Ovary (tissue), 9 donors: ENCODE results near the gene CADPS2. TPM values are rescaled to one million over a fixed set of nuclear protein-coding genes. Genes with fewer than 3 reads are reported as not detected.

ENCODE experiments used
- DNase-seq, 5 donors: peaks; one replicate each; pipeline ENCODE4 v3.0.0-alpha.2; 2019 to 2020
- H3K27ac ChIP-seq, 2 donors: fragments of 200-600 bp; one replicate each; pipeline versions ENCODE4 v1.5.1 to v1.8.0; 2019 to 2022
- H3K27me3 ChIP-seq: fragments of 200-600 bp; one replicate; pipeline ENCODE4 v1.8.0; 2022
- H3K36me3 ChIP-seq: fragments of 200-600 bp; sonication (generic); one replicate; pipeline ENCODE4 v1.5.1; 2019
- H3K4me1 ChIP-seq: one replicate; pipeline ENCODE4 v1.8.1; 2013; ENCODE audit warnings: mild to moderate bottlenecking, moderate library complexity; ENCODE audit not compliant: insufficient read depth
- H3K4me3 ChIP-seq: fragments of 200-600 bp; sonication (generic); one replicate; pipeline ENCODE4 v1.5.1; 2017
- H3K9me3 ChIP-seq, 2 donors: fragments of 200-600 bp in 1 of 2; sonication (generic) in 1 of 2; one replicate each; pipeline versions ENCODE4 v1.5.1 to v1.8.1; 2013 to 2019; ENCODE audit warnings: mild to moderate bottlenecking in 1 of 2, moderate library complexity in 1 of 2
- CTCF ChIP-seq, 3 donors: fragments of 450-650 bp in 2 of 3; fragments of 200-600 bp in 1 of 3; IDR thresholded peaks; one replicate each; pipeline versions ENCODE4 v1.5.1 to v1.8.0; 2016 to 2022; ENCODE audit warnings: antibody characterized with exemption in 3 of 3, mild to moderate bottlenecking in 1 of 3
- EP300 ChIP-seq: sonication (generic); formaldehyde crosslinking; IDR thresholded peaks from one replicate; pipeline ENCODE4 v1.6.1; 2017; ENCODE audit warnings: antibody characterized with exemption
- POLR2A ChIP-seq: fragments of 450-650 bp; IDR thresholded peaks from one replicate; pipeline ENCODE4 v1.6.1; 2017; ENCODE audit warnings: antibody characterized with exemption, mild to moderate bottlenecking, moderate library complexity
- WGBS, 3 donors: extraction: QIAGEN DNeasy Blood & Tissue Kit in 1 of 3; methylation state at CpG; one replicate each; pipeline versions ENCODE4 v1.1.5 to v1.1.7; 2013 to 2017; 5-methylcytosine and 5-hydroxymethylcytosine counted together
- intact Hi-C, 4 donors: fragments of 100-400 bp; cut with DNase I; formaldehyde crosslinking; loops; one replicate each; pipeline versions ENCODE4 v1.11.0 to v1.15.1; 2022 to 2023
- polyA plus RNA-seq, 2 donors: library from polyadenylated mRNA; stranded (reverse); fragments of 200-250 nt in 1 of 2; fragments of 350-450 nt in 1 of 2; fragmentation: Illumina TruSeq in 1 of 2; extraction: RNeasy Lipid Tissue Mini Kit (QIAGEN cat#74804) in 1 of 2; gene quantifications; one replicate each; pipeline ENCODE4 v1.2.3, GENCODE V29; 2013 to 2014
- total RNA-seq, 7 donors: library from RNA; depleted of rRNA in 2 of 7; stranded (reverse); fragments of >200 nt in 2 of 7; fragmentation: NEBNext Ultra II Directional in 3 of 7; extraction: Animal tissue kit (Norgen Biotek cat#: 25700) in 3 of 7; gene quantifications; one replicate each; pipeline versions ENCODE4 v1.1.0 to v1.2.4, GENCODE V29; 2016 to 2023
- donor health status: DM: no; HTN: no; CAD: no; lungs with moderate emphysema.
- donor health status: DM: no; HTN: no; CAD: no.
- donor health status: Bipolar disorder and iron deficiency.
- donor health status: DM: yes; HTN: yes; CAD: no.
- donor health status: DM: no; HTN: no; CAD: no.
- donor health status: DM: yes; HTN: yes; CAD: no.

The CADPS2 gene
- total and polyA plus RNA-seq, 9 donors = 10.1 to 26.7 (median 16.6) TPM

- Histone ChIP-seq H3K36me3 (no peaks in the 10 kb centered on the region), H3K4me1 (no peaks in the 10 kb centered on the region), H3K27ac (no peak overlapping the region), H3K4me3 (no peak overlapping the region), H3K9me3 (no peaks in the 10 kb centered on the region), H3K27me3 (no peaks in the 10 kb centered on the region)
- WGBS, 3 donors = 89 to 96% (median 94%) methylated on average over 15 of the region's 15 CpGs
- no peak for TF ChIP-seq POLR2A
- intact Hi-C loops = no loop called here
- no peak for DNase-seq
Measured at GRCh38 chr7:122913608-122914007, 27.3 kb upstream of the CADPS2 start.

- WGBS, 3 donors = 90 to 96% (median 94%) methylated on average over 5 of the region's 5 CpGs
- no peaks in the 10 kb centered on the region for H3K36me3 ChIP-seq
- no peak overlapping the region for H3K4me3 ChIP-seq
- H3K4me1 ChIP-seq = no peaks in the 10 kb centered on the region
- no peaks in the 10 kb centered on the region for H3K27me3 ChIP-seq
- DNase-seq = no peak
- no peaks in the 10 kb centered on the region for H3K9me3 ChIP-seq
- intact Hi-C loops = no loop called here
- TF ChIP-seq EP300 (no peak), CTCF (IDR thresholded peaks at IDR 0.05) (no peak), POLR2A (no peak)
- no peak overlapping the region for H3K27ac ChIP-seq
Measured at GRCh38 chr7:122902751-122903495, 16.7 kb upstream of the CADPS2 start.

GRCh38 chr7:122901250-122901649 is 15.0 kb upstream of the CADPS2 start:
- WGBS, 3 donors = 36 to 53% (median 53%) methylated on average over 3 of the region's 3 CpGs
- TF ChIP-seq EP300 = no peak
- TF ChIP-seq CTCF (IDR thresholded peaks at IDR 0.05) = no peak
- TF ChIP-seq POLR2A = no peak
- Histone ChIP-seq H3K27ac (no peak overlapping the region), H3K9me3 (no peaks in the 10 kb centered on the region), H3K36me3 (no peaks in the 10 kb centered on the region), H3K27me3 (no peaks in the 10 kb centered on the region), H3K4me1 (no peaks in the 10 kb centered on the region), H3K4me3 (no peak overlapping the region)
- intact Hi-C loops = no loop called here
- DNase-seq = no peak

GRCh38 chr7:122896509-122896908 is 10.2 kb upstream of the CADPS2 start:
- intact Hi-C loops = no loop called here
- TF ChIP-seq EP300 (no peak), CTCF (IDR thresholded peaks at IDR 0.05) (no peak), POLR2A (no peak)
- 49 to 56% (median 51%) methylated on average over 2 of the region's 2 CpGs for WGBS, 3 donors
- H3K36me3 ChIP-seq = no peaks in the 10 kb centered on the region
- no peak for DNase-seq
- no peaks in the 10 kb centered on the region for H3K9me3 ChIP-seq
- H3K27ac ChIP-seq = no peak overlapping the region
- no peaks in the 10 kb centered on the region for H3K27me3 ChIP-seq
- H3K4me1 ChIP-seq = no peaks in the 10 kb centered on the region
- no peak overlapping the region for H3K4me3 ChIP-seq

- TF ChIP-seq CTCF (IDR thresholded peaks at IDR 0.05) (no peak), POLR2A (no peak), EP300 (no peak)
- intact Hi-C loops = no loop called here
Measured at GRCh38 chr7:122893486-122893885, 7.2 kb upstream of the CADPS2 start.

More at GRCh38 chr7:122893486-122893885, 7.2 kb upstream of the CADPS2 start:
- H3K27ac ChIP-seq = no peak overlapping the region
- H3K4me3 ChIP-seq = no peak overlapping the region
- 90 to 95% (median 94%) methylated on average over 2 of the region's 2 CpGs for WGBS, 3 donors
- no peak for DNase-seq
- no peaks in the 10 kb centered on the region for H3K27me3 ChIP-seq
- no peaks in the 10 kb centered on the region for H3K4me1 ChIP-seq
- H3K9me3 ChIP-seq = no peaks in the 10 kb centered on the region
- H3K36me3 ChIP-seq = no peaks in the 10 kb centered on the region
